ENCODE results near the gene TMEM134.

- TF ChIP-seq, protein P1, sequence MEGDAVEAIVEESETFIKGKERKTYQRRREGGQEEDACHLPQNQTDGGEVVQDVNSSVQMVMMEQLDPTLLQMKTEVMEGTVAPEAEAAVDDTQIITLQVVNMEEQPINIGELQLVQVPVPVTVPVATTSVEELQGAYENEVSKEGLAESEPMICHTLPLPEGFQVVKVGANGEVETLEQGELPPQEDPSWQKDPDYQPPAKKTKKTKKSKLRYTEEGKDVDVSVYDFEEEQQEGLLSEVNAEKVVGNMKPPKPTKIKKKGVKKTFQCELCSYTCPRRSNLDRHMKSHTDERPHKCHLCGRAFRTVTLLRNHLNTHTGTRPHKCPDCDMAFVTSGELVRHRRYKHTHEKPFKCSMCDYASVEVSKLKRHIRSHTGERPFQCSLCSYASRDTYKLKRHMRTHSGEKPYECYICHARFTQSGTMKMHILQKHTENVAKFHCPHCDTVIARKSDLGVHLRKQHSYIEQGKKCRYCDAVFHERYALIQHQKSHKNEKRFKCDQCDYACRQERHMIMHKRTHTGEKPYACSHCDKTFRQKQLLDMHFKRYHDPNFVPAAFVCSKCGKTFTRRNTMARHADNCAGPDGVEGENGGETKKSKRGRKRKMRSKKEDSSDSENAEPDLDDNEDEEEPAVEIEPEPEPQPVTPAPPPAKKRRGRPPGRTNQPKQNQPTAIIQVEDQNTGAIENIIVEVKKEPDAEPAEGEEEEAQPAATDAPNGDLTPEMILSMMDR (IDR thresholded peaks at IDR 0.05) = no peak
- TF ChIP-seq POLR2A (IDR thresholded peaks at IDR 0.05) = no peak
Measured at GRCh38 chr11:67517784-67518552, 48.9 kb upstream of the TMEM134 start.
